Measurements from ENCODE around the gene METTL15. TPM values are rescaled to one million over a fixed set of nuclear protein-coding genes. Genes with fewer than 3 reads are reported as not detected.

METTL15 gene
- total and polyA plus RNA-seq, 2 of the 8 experiments (the other 6 are each of a cell fraction or from before 2014, with no cell fraction given) = 5.4 to 10.5 TPM

DNA sequence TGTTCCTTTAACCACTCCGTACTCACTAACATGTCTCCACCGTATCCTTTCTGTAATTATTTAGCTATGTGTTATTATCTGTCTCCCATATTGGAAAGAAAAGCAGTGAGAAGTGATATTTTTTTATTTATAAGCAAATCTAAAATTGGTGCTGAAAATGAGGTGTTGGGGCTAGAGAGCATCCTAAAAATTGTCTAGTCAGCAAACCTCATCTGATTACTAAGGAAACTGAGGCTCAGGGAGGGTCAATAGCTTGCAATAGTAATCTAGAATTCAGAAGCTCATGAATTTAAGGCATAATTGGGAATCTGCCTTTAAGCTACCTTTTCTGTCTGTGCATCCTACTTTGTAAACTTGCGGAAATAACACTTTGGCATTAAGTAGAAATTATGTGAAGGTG, 190.0 kb downstream of the METTL15 start:
- no peak for DNase-seq (ENCODE audit: low read depth in 1 of 2, low spot score in 2 of 2)
- 93% methylated on average over 3 of the region's 3 CpGs; no CpG with 5 or more reads in 1 of the 2 experiments for WGBS, 2 experiments (ENCODE audit: extremely low coverage in 1 of 2, insufficient coverage in 1 of 2, insufficient read length in 1 of 2, insufficient replicate concordance in 2 of 2, low coverage in 1 of 2, low lambda C conversion rate in 2 of 2, missing lambda C conversion rate in 1 of 2)
- CTCF ChIA-PET (ENCODE audit: partially characterized antibody) = interaction anchor here (0.7 kb wide), 1 partner anchor 102 kb away, joined by 3 read pairs; no protein-coding TSS in a partner anchor

More for the DNA sequence above, 190.0 kb downstream of the METTL15 start:
- Histone ChIP-seq H3K79me2 (ENCODE audit: control insufficient read depth in 1 of 2, insufficient read depth in 2 of 2, low read length in 2 of 2) (no peaks in the 10 kb centered on the region), H3K27ac (ENCODE audit: low read depth, low read length) (no peak overlapping the region), H2AFZ (ENCODE audit: low read length) (no peak overlapping the region), H2BK120ac (replicated peaks; ENCODE audit: low read depth, low read length) (no peak overlapping the region), H4K91ac (replicated peaks; ENCODE audit: insufficient read length, low read length) (no peak overlapping the region), H2BK20ac (ENCODE audit: low read length) (no peak overlapping the region), H2AK5ac (ENCODE audit: low read depth, low read length) (no peak overlapping the region), H3K4me1 (replicated peaks in 1 of 4; ENCODE audit: control insufficient read depth in 3 of 4, insufficient read depth in 4 of 4, low read length in 3 of 4) (no peaks in the 10 kb centered on the region), H2BK5ac (ENCODE audit: low read depth, low read length) (no peak overlapping the region), H3K9me3 (ENCODE audit: insufficient read depth in 2 of 2, low read depth in 1 of 2, low read length in 1 of 2) (no peaks in the 10 kb centered on the region), H3K23me2 (ENCODE audit: low read depth, low read length) (no peaks in the 10 kb centered on the region), H3K27me3 (replicated peaks in 1 of 4; ENCODE audit: control insufficient read depth in 3 of 4, extremely low read depth in 1 of 4, insufficient read depth in 3 of 4, low read length in 3 of 4) (no peaks in the 10 kb centered on the region), H3K18ac (ENCODE audit: extremely low read depth, low read length) (no peak overlapping the region), H3K4me2 (ENCODE audit: insufficient read depth in 1 of 2, low read depth in 2 of 2, low read length in 2 of 2) (no peak overlapping the region), H3K79me1 (ENCODE audit: low read depth, low read length) (no peaks in the 10 kb centered on the region), H4K8ac (ENCODE audit: extremely low read depth, insufficient read depth, low read length) (no peak overlapping the region), H4K20me1 (replicated peaks in 1 of 2; ENCODE audit: control insufficient read depth in 1 of 2, insufficient read depth in 2 of 2, low read length in 2 of 2) (no peaks in the 10 kb centered on the region), H2BK15ac (ENCODE audit: low read length) (no peak overlapping the region), H2BK12ac (ENCODE audit: low read depth, low read length) (no peak overlapping the region), H4K5ac (ENCODE audit: insufficient read length, low read depth, low read length) (no peak overlapping the region), H3K4me3 (ENCODE audit: extremely low read depth in 1 of 4, insufficient read depth in 2 of 4, low read depth in 3 of 4, low read length in 4 of 4) (no peak overlapping the region), H3K56ac (replicated peaks; ENCODE audit: insufficient read length, low read depth, low read length) (no peak overlapping the region), H3K9ac (replicated peaks in 1 of 4; ENCODE audit: extremely low read depth in 1 of 4, low read depth in 3 of 4, low read length in 3 of 4) (no peak overlapping the region), H3K36me3 (ENCODE audit: control insufficient read depth in 2 of 4, insufficient read depth in 4 of 4, low read length in 3 of 4) (peaks cover 0 to 2% (median 0%) of the 10 kb centered on the region in 4 experiments; a peak in 2 of 8 replicates), H3K23ac (ENCODE audit: insufficient read length) (no peak overlapping the region), H3K14ac (ENCODE audit: insufficient read length) (no peak overlapping the region), H3K4ac (replicated peaks; ENCODE audit: insufficient read length, low read depth, low read length) (no peak overlapping the region)
- TF ChIP-seq MAFK (IDR thresholded peaks at IDR 0.05; ENCODE audit: low read depth, low read length) = peak; percentile 88
- TF ChIP-seq, protein P1, sequence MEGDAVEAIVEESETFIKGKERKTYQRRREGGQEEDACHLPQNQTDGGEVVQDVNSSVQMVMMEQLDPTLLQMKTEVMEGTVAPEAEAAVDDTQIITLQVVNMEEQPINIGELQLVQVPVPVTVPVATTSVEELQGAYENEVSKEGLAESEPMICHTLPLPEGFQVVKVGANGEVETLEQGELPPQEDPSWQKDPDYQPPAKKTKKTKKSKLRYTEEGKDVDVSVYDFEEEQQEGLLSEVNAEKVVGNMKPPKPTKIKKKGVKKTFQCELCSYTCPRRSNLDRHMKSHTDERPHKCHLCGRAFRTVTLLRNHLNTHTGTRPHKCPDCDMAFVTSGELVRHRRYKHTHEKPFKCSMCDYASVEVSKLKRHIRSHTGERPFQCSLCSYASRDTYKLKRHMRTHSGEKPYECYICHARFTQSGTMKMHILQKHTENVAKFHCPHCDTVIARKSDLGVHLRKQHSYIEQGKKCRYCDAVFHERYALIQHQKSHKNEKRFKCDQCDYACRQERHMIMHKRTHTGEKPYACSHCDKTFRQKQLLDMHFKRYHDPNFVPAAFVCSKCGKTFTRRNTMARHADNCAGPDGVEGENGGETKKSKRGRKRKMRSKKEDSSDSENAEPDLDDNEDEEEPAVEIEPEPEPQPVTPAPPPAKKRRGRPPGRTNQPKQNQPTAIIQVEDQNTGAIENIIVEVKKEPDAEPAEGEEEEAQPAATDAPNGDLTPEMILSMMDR (IDR thresholded peaks at IDR 0.05; ENCODE audit: control extremely low read depth in 1 of 3, insufficient read depth in 1 of 3, low read depth in 1 of 3, low read length in 3 of 3) = no peak
- no peak for FAIRE-seq
- POLR2A ChIA-PET (ENCODE audit: partially characterized antibody) = no interaction called here
